ENCODE measurements around the gene DDOST. TPM values are rescaled to one million over a fixed set of nuclear protein-coding genes. Genes with fewer than 3 reads are reported as not detected.

DDOST gene
- polyA plus RNA-seq, 1 of the 3 experiments (the other 2 are of a cell fraction), result 602 TPM

DNA sequence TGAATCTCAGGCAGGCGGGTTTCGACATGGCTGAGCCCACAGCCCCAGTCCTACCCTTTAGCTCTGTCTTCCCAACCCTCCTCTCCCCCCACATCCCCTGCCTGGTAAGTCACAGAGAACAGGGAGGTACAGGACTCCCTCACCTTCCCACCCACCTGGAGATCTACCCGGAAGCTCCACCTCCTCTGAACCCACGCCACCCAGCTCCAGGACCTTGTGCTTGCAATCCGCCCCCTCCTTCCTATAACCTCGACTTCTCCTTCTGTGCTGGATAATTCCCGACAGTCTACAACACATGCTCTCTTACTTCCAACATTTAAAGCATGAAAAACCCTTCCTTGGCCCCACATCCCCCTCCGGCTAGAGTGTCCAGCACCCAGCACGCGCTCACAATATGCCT is 34.3 kb upstream of the DDOST start:
- POLR2A ChIA-PET, result interaction anchor here (0.7 kb wide), 1 partner anchor 500 kb away, joined by 3 read pairs; no protein-coding TSS in a partner anchor
- Histone ChIP-seq H3K79me2 (ENCODE audit: insufficient read depth) (no peaks in the 10 kb centered on the region), H3K27ac (ENCODE audit: low read depth in 2 of 2, low read length in 1 of 2) (no peak overlapping the region), H4K20me1 (ENCODE audit: insufficient read depth) (no peaks in the 10 kb centered on the region), H3F3A (replicated peaks; ENCODE audit: insufficient read depth) (peaks cover 9% of the 10 kb centered on the region), H3K27me3 (ENCODE audit: insufficient read depth) (no peaks in the 10 kb centered on the region), H3K9me3 (no peaks in the 10 kb centered on the region), H3K36me3 (replicated peaks in 1 of 2; ENCODE audit: control insufficient read depth in 1 of 2, insufficient read depth in 2 of 2, low read length in 1 of 2) (no peaks in the 10 kb centered on the region), H3K4me2 (no peak overlapping the region), H2AFZ (ENCODE audit: low read depth) (no peak overlapping the region), H3K9me2 (no peaks in the 10 kb centered on the region), H3K9ac (no peak overlapping the region), H3K4me1 (ENCODE audit: control insufficient read depth in 1 of 2, insufficient read depth in 2 of 2, low read depth in 1 of 2, low read length in 1 of 2) (peaks cover 3 to 21% of the 10 kb centered on the region in 2 experiments; a peak in 3 of 4 replicates), H3K4me3 (ENCODE audit: low read depth in 2 of 2, low read length in 1 of 2) (no peak overlapping the region)
- CTCF ChIA-PET, result interaction anchor here (0.7 to 7.0 kb wide), 5 partner anchors 34 to 500 kb away, joined by 3 to 127 read pairs (median 3); partner anchors contain the start of gene DDOST
- DNase-seq, result no peak
- TF ChIP-seq, protein P1, sequence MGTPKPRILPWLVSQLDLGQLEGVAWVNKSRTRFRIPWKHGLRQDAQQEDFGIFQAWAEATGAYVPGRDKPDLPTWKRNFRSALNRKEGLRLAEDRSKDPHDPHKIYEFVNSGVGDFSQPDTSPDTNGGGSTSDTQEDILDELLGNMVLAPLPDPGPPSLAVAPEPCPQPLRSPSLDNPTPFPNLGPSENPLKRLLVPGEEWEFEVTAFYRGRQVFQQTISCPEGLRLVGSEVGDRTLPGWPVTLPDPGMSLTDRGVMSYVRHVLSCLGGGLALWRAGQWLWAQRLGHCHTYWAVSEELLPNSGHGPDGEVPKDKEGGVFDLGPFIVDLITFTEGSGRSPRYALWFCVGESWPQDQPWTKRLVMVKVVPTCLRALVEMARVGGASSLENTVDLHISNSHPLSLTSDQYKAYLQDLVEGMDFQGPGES (IDR thresholded peaks at IDR 0.05; ENCODE audit: low read depth, low read length), result no peak
- no peak for TF ChIP-seq NRF1 (IDR thresholded peaks at IDR 0.05; ENCODE audit: low read depth, low read length)
- TF ChIP-seq ELF1 (IDR thresholded peaks at IDR 0.05), result no peak
- no peak for TF ChIP-seq RCOR1 (IDR thresholded peaks at IDR 0.05; ENCODE audit: low read length)
- no peak for TF ChIP-seq RAD21 (IDR thresholded peaks at IDR 0.05; ENCODE audit: low read length)
- TF ChIP-seq SMC3 (IDR thresholded peaks at IDR 0.05; ENCODE audit: low read depth, low read length), result no peak
- TF ChIP-seq TEAD4 (IDR thresholded peaks at IDR 0.05; ENCODE audit: borderline replicate concordance, insufficient read depth), result no peak
- no peak for TF ChIP-seq RFX5 (IDR thresholded peaks at IDR 0.05; ENCODE audit: low read length)
- TF ChIP-seq GATA2 (CRISPR knock-in tag; IDR thresholded peaks at IDR 0.05), result no peak
- no peak for TF ChIP-seq GABPA (IDR thresholded peaks at IDR 0.05; ENCODE audit: low read depth)
- TF ChIP-seq, protein P2, sequence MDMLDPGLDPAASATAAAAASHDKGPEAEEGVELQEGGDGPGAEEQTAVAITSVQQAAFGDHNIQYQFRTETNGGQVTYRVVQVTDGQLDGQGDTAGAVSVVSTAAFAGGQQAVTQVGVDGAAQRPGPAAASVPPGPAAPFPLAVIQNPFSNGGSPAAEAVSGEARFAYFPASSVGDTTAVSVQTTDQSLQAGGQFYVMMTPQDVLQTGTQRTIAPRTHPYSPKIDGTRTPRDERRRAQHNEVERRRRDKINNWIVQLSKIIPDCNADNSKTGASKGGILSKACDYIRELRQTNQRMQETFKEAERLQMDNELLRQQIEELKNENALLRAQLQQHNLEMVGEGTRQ (IDR thresholded peaks at IDR 0.05; ENCODE audit: borderline replicate concordance, low read depth, low read length), result no peak
- TF ChIP-seq FOSL2 (IDR thresholded peaks at IDR 0.05; ENCODE audit: borderline replicate concordance, low read depth), result no peak
- TF ChIP-seq RXRA (IDR thresholded peaks at IDR 0.05; ENCODE audit: borderline replicate concordance, low read depth), result no peak
- no peak for TF ChIP-seq FOXJ3 (CRISPR knock-in tag; IDR thresholded peaks at IDR 0.05)
- TF ChIP-seq, protein P3, sequence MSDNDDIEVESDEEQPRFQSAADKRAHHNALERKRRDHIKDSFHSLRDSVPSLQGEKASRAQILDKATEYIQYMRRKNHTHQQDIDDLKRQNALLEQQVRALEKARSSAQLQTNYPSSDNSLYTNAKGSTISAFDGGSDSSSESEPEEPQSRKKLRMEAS (IDR thresholded peaks at IDR 0.05; ENCODE audit: low read depth), result no peak
- TF ChIP-seq YY1 (IDR thresholded peaks at IDR 0.05; ENCODE audit: low read depth), result no peak
- no peak for TF ChIP-seq POLR2AphosphoS5 (IDR thresholded peaks at IDR 0.05; ENCODE audit: low read depth, low read length)
- TF ChIP-seq, protein P4, sequence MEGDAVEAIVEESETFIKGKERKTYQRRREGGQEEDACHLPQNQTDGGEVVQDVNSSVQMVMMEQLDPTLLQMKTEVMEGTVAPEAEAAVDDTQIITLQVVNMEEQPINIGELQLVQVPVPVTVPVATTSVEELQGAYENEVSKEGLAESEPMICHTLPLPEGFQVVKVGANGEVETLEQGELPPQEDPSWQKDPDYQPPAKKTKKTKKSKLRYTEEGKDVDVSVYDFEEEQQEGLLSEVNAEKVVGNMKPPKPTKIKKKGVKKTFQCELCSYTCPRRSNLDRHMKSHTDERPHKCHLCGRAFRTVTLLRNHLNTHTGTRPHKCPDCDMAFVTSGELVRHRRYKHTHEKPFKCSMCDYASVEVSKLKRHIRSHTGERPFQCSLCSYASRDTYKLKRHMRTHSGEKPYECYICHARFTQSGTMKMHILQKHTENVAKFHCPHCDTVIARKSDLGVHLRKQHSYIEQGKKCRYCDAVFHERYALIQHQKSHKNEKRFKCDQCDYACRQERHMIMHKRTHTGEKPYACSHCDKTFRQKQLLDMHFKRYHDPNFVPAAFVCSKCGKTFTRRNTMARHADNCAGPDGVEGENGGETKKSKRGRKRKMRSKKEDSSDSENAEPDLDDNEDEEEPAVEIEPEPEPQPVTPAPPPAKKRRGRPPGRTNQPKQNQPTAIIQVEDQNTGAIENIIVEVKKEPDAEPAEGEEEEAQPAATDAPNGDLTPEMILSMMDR (IDR thresholded peaks at IDR 0.05), result no peak
- no peak for TF ChIP-seq TCF12 (IDR thresholded peaks at IDR 0.05)
- no peak for TF ChIP-seq NFIC (IDR thresholded peaks at IDR 0.05; ENCODE audit: borderline replicate concordance)
- WGBS (ENCODE audit: low lambda C conversion rate), result 82% methylated on average over 10 of the region's 10 CpGs

Measured in SK-N-SH (cell line).